Ishikawa (cell line): Measurements from ENCODE around the gene SGMS1.

Experiments
- CEBPB ChIP-seq: IDR thresholded peaks from 2 replicates; pipeline ENCODE4 v1.6.1; 2012
- CREB1 ChIP-seq: IDR thresholded peaks from 2 replicates; pipeline ENCODE4 v1.6.1; 2012; ENCODE audit warnings: low read depth
- EGR1 ChIP-seq: IDR thresholded peaks from 2 replicates; pipeline ENCODE4 v1.6.1; 2012
- EP300 ChIP-seq: IDR thresholded peaks from 2 replicates; pipeline ENCODE4 v1.6.1; 2012; ENCODE audit warnings: borderline replicate concordance
- FOXM1 ChIP-seq: IDR thresholded peaks from 2 replicates; pipeline ENCODE4 v1.6.1; 2012; ENCODE audit warnings: low read depth, borderline replicate concordance
- NFIC ChIP-seq: IDR thresholded peaks from 2 replicates; pipeline ENCODE4 v1.6.1; 2012
- RAD21 ChIP-seq: IDR thresholded peaks from 2 replicates; pipeline ENCODE4 v1.6.1; 2012; ENCODE audit warnings: low read depth
- TAF1 ChIP-seq: IDR thresholded peaks from 2 replicates; pipeline ENCODE4 v1.6.1; 2012; ENCODE audit warnings: low read depth, mild to moderate bottlenecking
- TCF12 ChIP-seq: IDR thresholded peaks from 2 replicates; pipeline ENCODE4 v1.6.1; 2012; ENCODE audit warnings: low read depth
- TEAD4 ChIP-seq: IDR thresholded peaks from 2 replicates; pipeline ENCODE4 v1.6.1; 2012
- YY1 ChIP-seq: IDR thresholded peaks from 2 replicates; pipeline ENCODE4 v1.6.1; 2012; ENCODE audit warnings: low read depth
- ZBTB7A ChIP-seq: IDR thresholded peaks from 2 replicates; pipeline ENCODE4 v1.6.1; 2012; ENCODE audit warnings: low read depth
- TF ChIP-seq, protein P1 (sequence below): IDR thresholded peaks from 2 replicates; pipeline ENCODE4 v1.6.1; 2012
- TF ChIP-seq, protein P2 (sequence below): IDR thresholded peaks from 2 replicates; pipeline ENCODE4 v1.6.1; 2012; ENCODE audit warnings: low read depth, mild to moderate bottlenecking

DNA sequence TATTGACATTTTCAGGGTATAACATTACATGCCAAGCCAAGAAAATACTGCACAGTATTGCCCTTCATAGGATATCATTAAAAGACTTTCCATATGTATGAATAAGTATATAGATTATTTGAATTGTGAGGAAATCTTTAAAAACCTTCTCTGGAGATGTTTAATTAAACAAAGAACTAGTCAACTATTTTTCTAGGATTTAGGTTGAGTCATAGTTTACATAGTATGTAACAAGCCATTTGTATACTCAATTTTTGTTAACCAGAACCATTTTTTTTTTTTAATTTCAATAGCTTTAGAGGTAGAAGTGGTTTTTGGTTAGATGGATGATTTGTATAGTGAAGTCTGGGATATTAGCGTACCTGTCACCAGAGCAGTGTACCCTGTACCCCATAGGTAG, 221.3 kb downstream of the SGMS1 start:
- TF ChIP-seq CEBPB (no peak), RAD21 (no peak), CREB1 (no peak), YY1 (no peak), EP300 (no peak), FOXM1 (no peak), EGR1 (no peak), TAF1 (no peak), TCF12 (no peak), TEAD4 (no peak), NFIC (no peak), ZBTB7A (no peak)
- TF ChIP-seq, protein P1, sequence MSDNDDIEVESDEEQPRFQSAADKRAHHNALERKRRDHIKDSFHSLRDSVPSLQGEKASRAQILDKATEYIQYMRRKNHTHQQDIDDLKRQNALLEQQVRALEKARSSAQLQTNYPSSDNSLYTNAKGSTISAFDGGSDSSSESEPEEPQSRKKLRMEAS, result no peak
- TF ChIP-seq, protein P2, sequence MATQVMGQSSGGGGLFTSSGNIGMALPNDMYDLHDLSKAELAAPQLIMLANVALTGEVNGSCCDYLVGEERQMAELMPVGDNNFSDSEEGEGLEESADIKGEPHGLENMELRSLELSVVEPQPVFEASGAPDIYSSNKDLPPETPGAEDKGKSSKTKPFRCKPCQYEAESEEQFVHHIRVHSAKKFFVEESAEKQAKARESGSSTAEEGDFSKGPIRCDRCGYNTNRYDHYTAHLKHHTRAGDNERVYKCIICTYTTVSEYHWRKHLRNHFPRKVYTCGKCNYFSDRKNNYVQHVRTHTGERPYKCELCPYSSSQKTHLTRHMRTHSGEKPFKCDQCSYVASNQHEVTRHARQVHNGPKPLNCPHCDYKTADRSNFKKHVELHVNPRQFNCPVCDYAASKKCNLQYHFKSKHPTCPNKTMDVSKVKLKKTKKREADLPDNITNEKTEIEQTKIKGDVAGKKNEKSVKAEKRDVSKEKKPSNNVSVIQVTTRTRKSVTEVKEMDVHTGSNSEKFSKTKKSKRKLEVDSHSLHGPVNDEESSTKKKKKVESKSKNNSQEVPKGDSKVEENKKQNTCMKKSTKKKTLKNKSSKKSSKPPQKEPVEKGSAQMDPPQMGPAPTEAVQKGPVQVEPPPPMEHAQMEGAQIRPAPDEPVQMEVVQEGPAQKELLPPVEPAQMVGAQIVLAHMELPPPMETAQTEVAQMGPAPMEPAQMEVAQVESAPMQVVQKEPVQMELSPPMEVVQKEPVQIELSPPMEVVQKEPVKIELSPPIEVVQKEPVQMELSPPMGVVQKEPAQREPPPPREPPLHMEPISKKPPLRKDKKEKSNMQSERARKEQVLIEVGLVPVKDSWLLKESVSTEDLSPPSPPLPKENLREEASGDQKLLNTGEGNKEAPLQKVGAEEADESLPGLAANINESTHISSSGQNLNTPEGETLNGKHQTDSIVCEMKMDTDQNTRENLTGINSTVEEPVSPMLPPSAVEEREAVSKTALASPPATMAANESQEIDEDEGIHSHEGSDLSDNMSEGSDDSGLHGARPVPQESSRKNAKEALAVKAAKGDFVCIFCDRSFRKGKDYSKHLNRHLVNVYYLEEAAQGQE, result no peak
